GM21360 (cell line): ENCODE measurements around the gene AHSP.
"Not testable (repeated sequence)": the region's sequence is repeated elsewhere in the genome, so short reads cannot be mapped to it uniquely, and the experiment has no call there.

Source experiments
- ATAC-seq: cut with Tn5 transposase; IDR thresholded peaks from one replicate; pipeline ENCODE4 v1.9.1; 2021; ENCODE audit warnings: mild to moderate bottlenecking, moderate library complexity; ENCODE audit not compliant: unreplicated experiment

AHSP gene

GRCh38 chr16:31499928-31500327 lies 27.8 kb upstream of the AHSP start:
- ATAC-seq = no peak

GRCh38 chr16:31501226-31501965 lies 26.3 kb upstream of the AHSP start:
- ATAC-seq = no peak

- ATAC-seq = no peak
These were observed 25.7 kb upstream of the AHSP start for GRCh38 chr16:31501966-31502348.

DNA sequence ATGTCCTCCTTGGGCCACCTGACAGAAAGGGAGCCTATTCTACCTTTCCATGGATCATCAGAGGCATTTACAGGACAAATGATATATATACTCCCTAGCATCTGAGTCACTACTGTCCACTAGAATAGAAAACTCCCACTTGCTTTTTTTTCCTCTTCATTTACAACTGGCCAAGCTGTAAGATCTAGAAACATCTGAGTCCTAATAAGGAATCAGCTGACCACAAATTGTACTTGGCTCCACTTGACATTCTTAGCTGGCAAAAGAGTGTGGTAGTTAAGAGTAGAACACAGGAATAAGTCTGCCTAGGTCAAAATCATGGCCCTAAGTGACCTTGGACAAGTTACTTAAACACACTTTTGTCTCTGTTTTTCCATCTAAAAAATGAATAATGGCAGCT lies 24.7 kb upstream of the AHSP start:
- no peak for ATAC-seq

DNA sequence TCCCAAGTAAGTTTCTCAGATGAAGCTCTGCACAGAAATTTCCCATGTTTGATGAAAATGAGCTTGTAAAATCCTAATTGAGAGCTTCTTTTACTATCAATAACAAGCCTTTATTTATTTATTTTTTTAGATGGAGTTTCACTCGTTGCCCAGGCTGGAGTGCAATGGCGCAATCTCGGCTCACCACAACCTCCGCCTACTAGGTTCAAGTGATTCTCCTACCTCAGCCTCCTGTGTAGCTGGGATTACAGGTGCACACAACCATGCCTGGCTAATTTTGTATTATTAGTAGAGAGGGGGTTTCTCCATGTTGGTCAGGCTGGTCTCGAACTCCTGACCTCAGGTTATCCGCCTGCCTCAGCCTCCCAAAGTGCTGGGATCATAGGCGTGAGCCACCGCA lies 24.1 kb upstream of the AHSP start:
- ATAC-seq = not testable (repeated sequence)

DNA sequence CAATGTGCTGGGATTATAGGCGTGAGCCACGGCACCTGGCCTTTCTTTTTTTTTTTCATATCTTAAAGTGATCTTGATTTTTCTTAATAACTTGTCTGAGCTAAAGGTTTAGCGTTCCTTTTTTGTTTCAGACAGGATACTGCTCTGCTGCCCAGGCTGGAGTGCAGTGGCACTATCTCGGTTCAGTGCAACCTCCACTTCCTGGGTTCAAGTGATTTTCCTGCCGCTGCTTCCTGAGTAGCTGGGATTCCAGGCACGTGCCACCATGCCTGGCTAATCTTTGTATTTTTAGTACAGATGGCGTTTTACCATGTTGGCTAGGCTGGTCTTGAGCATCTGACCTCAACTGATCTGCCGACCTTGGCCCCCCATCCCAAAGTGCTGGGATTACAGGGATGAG lies 23.5 kb upstream of the AHSP start:
- ATAC-seq = no peak

- ATAC-seq = peak; percentile 65
These were observed 22.2 kb upstream of the AHSP start for GRCh38 chr16:31505483-31505882.

DNA sequence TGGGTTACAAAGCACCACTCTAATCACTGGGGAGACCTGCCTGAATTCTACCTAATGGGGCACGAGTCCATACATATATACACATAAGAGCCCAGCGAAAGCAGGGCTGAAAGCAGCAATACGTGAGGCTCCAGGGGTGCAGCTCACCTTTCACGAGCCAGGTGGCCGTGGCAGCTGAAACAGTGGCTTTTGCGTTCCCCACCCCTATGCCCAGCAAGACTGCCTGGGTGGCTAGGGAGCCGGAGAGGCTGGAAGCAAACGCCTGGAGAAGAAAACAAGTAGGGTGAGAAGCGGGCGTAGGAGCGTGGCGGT lies 20.1 kb upstream of the AHSP start:
- ATAC-seq = no peak

DNA sequence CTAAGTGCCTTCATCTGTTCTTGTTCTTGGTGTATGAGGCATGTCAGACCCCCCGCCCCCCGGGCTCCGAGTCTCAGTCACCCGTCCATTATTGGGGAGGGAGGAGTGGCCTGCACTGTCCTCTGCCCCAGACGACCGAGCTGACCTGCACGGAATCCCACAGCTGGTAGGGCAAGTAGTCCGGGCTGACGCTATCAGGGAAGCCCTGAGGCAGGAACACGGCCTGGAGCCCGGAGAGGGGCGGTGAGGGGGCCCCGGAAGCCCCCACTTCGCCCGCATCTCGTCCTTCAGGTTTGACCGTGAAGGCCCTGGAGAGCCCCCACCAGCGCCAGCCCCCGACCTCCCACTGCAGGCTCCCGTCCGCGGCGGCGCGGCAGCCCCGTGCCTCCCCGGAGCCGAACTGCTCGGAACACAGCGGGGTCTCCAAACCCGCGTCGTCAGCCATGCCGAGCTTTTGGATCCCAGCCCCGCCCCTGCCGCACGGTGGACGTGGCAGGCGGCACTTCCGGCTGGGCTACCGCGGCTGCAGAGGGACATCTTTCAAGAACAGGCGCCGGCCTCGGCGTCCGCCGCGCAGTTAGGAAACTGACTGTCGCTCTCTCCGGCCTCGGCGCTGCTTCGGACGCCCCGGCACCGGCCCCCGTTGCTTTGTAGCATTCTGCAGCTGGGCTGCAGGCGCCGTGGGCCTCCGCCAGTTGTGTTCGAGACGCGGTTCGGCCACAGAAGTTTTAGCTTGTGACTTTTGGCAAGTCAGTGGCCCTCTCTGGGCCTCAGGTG lies 19.6 kb upstream of the AHSP start, which contains the start of gene RUSF1:
RUSF1 (minus strand) TSS at position 463 of the 777 bp plus-strand sequence; CDS start at position 445, 18 bp downstream.
- ATAC-seq = peak; percentile 82

DNA sequence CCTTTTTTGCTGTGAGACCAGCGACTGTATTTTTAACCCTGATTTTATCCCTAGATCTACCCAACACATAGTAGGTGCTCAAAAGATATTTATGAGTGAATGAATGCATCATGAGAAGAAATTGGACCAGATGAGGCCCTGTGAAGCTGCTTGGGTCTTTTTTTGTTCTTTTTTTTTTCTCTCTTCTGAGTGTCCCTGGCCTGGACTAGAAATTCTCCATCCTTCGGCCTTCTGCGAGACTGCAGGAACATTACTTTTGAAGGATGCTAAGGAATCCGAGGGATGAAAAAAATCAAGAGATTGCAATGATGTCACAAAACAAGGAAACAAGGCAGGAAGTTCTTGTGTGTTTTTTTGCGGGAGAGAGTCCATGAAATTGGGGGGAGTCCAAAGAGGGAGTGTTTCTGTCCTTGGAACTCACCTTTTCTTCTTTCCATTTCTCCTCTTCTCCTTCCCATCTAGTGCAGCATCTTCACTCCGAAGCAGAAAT lies 18.9 kb upstream of the AHSP start:
- ATAC-seq = no peak

- ATAC-seq = no peak
These were observed 14.6 kb upstream of the AHSP start for GRCh38 chr16:31513126-31513525.

GRCh38 chr16:31513884-31514283 lies 13.8 kb upstream of the AHSP start:
- ATAC-seq = no peak

- ATAC-seq = no peak
These were observed 9.8 kb upstream of the AHSP start for GRCh38 chr16:31517800-31518402.

DNA sequence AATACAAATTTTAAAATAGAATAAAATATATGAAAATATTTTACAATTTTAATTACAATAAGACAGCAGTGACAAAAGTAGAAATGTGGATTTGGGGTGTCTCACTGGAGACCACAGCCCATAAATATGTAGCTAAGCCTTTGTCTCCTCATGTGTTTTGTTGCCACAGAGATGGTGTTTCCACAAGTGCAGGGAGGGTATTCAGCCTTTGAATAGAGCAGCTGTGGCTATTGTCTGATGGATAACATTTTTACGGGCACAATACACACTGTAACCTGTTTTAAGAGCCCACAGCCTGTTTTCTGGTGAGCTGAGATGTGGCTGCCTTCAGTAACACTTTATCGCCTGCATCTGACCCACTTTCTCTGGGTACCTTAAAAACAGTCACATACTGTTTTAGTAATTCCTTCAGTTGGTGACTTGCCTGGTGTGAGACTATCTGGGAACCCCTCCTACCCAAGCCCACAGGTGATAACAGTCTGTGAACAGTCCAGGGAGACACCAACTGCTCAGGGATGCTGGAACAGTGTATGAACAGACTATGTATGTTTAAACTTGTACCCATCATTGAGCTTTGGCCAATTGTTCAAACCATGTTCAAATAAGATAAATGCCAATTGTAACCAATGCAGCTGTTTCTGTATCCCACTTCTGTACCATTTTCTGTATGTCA lies 7.8 kb upstream of the AHSP start:
- no peak for ATAC-seq

DNA sequence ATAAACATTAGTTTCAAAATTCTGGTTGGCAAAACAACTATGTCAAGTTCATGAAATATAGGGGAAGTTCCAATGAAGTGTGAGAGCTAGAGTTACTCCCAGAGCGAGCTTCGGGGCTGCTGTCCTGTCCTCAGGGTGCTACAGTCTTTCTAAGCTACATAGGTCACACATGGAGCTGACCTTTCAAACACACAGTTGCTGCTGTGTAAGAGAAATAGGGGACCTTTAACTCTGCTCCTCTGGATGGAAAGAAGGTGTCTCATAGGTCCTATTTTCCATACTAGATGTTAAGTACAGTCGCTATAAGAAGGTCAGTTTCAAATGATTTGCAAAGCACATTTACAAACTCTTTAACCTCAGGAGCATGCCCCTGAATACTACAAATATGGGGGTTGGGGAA lies 6.3 kb upstream of the AHSP start:
- no peak for ATAC-seq

- no peak for ATAC-seq
These were observed 5.6 kb upstream of the AHSP start for GRCh38 chr16:31522071-31522470.

- ATAC-seq = not testable (repeated sequence)
These were observed 3.9 kb upstream of the AHSP start for GRCh38 chr16:31523768-31524167.

DNA sequence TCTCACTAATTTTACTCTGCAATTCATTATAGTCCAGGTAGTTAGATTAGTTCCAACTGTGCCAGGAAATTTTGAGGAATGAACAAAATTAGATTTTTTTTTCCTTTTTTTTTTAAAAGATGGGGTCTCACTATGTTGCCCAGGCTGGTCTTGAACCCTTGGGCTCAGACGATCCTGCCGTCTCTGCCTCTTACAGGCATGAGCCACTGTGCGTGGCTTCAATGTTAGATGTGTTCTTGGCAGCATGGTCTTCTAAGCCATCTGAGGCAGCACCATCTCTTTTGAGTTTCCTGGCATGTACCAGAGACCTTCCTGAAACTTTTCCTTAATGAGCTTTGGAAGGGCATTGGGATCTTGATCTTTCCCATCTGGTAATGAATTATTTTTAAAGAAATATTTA lies 2.6 kb upstream of the AHSP start:
- no peak for ATAC-seq

DNA sequence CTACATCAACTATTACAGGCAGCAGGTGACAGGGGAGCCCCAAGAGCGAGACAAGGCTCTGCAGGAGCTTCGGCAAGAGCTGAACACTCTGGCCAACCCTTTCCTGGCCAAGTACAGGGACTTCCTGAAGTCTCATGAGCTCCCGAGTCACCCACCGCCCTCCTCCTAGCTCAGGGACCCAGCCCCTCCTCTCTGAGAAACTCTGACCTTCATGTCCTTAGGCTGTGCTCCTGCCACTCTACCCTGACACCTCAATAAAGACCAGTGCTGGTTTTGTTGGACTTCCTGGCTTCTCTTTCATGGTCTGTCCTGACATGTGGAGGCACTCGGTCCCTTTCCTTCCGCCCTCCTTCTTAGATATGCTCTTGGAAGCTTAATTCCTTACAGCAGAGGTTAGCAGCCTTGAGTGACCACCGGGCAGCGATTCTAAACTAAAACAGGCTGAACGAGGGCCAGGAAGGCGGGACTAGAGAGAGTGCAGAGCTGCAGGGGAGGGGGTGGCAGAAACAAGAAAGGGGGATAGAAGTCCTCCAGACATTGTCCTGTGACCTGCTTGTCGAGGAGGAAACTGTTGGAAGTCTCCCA lies 915 bp downstream of the AHSP start:
- ATAC-seq = no peak

GRCh38 chr16:31529108-31529936 lies 1.6 kb downstream of the AHSP start:
- ATAC-seq = no peak
